ENCODE results near the gene PADI1. TPM values are rescaled to one million over a fixed set of nuclear protein-coding genes. Genes with fewer than 3 reads are reported as not detected.

PADI1 gene
- total and polyA plus RNA-seq, 2 of the 8 experiments (the other 6 are each of a cell fraction or from before 2014, with no cell fraction given) = 0.20 to 0.30 TPM

DNA sequence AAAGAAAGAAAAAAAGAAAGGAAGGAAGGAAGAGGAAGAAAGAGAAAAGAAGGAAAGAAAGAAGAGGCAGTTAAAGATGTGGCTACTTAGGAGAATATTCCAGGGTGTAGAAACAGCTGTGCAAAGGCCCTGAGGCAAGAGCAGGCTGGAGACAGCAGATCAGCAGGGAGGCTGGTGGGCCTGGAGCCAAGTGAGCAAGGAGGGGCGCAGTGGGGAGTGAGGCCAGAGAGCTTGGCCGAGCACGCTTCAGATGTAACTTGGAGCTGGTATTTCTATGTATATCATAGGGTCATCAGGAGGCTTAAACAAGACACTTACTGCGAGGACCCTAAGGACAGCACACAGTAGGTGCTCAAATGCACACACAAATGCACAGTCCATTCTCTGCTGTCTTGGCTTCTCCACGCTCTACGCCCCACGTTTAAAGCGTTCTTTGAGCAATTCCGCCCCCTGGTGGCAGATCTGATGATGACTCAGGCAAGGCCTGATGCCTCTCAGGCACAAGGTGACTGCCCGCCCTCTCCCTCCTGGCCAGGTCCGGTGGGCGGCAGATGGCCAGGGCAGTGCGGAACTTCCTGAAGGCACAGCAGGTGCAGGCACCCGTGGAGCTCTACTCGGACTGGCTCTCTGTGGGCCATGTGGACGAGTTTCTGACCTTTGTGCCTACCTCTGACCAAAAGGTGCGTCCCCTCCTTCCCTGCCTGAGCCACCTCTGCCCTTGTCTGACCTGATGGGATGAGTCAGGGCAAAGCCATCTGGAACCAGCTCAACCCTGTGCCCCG lies 32.0 kb downstream of the PADI1 start (continued):
- TF ChIP-seq EZH2 (IDR thresholded peaks at IDR 0.05; ENCODE audit: low read depth, low read length, severe bottlenecking) (no peak), YY1 (IDR thresholded peaks at IDR 0.05; ENCODE audit: low read depth, low read length) (no peak), KDM1A (IDR thresholded peaks at IDR 0.05; ENCODE audit: borderline replicate concordance, low read length) (peak; percentile 88; the same call in 1 of the 2 replicates), SP4 (IDR thresholded peaks at IDR 0.05; ENCODE audit: low read length) (no peak), POLR2A (IDR thresholded peaks at IDR 0.05; ENCODE audit: control extremely low read depth in 1 of 2, low read depth in 2 of 2, low read length in 2 of 2) (no peak), RFX5 (IDR thresholded peaks at IDR 0.05; ENCODE audit: borderline replicate concordance, low read depth, low read length) (no peak), POLR2AphosphoS5 (IDR thresholded peaks at IDR 0.05; ENCODE audit: low read depth, low read length) (no peak), BACH1 (IDR thresholded peaks at IDR 0.05; ENCODE audit: low read length) (no peak), EP300 (IDR thresholded peaks at IDR 0.05; ENCODE audit: borderline replicate concordance in 1 of 2, low read depth in 2 of 2, low read length in 2 of 2) (no peak), CHD1 (IDR thresholded peaks at IDR 0.05; ENCODE audit: low read depth, low read length) (no peak), HDAC6 (IDR thresholded peaks at IDR 0.05; ENCODE audit: low read depth, low read length) (no peak), TBP (IDR thresholded peaks at IDR 0.05; ENCODE audit: low read depth, low read length) (no peak), BCL11A (IDR thresholded peaks at IDR 0.05; ENCODE audit: low read depth in 2 of 2, low read length in 2 of 2) (no peak), KDM5A (IDR thresholded peaks at IDR 0.05; ENCODE audit: low read length) (no peak), NANOG (IDR thresholded peaks at IDR 0.05; ENCODE audit: insufficient read depth, low read depth, low read length, poor library complexity, severe bottlenecking) (no peak), SUZ12 (IDR thresholded peaks at IDR 0.05; ENCODE audit: low read length) (no peak), TAF1 (IDR thresholded peaks at IDR 0.05; ENCODE audit: low read depth, low read length) (no peak), ATF2 (IDR thresholded peaks at IDR 0.05; ENCODE audit: low read length) (0 out of 2 replicates have a peak, but pooled peaks have one; percentile 27), ASH2L (IDR thresholded peaks at IDR 0.05; ENCODE audit: low read length) (no peak), BRCA1 (IDR thresholded peaks at IDR 0.05; ENCODE audit: low read depth, low read length) (no peak), KDM4A (IDR thresholded peaks at IDR 0.05; ENCODE audit: low read depth, low read length, severe bottlenecking) (no peak), CREB1 (IDR thresholded peaks at IDR 0.05) (peak; percentile 65), POU5F1 (IDR thresholded peaks at IDR 0.05; ENCODE audit: low read depth, low read length) (no peak), MAX (IDR thresholded peaks at IDR 0.05) (peak; percentile 39; the same call in 1 of the 2 replicates)
